Right lobe of liver (tissue), 4 donors: Measurements from ENCODE around the gene PTOV1.

Source experiments
- POLR2A ChIP-seq: fragments of 450-650 bp; IDR thresholded peaks from one replicate; pipeline ENCODE4 v1.6.1; 2017; ENCODE audit warnings: antibody characterized with exemption, mild to moderate bottlenecking
- TF ChIP-seq, protein P1 (sequence below), 4 donors: fragments of 200-600 bp in 3 of 4; fragments of 450-650 bp in 1 of 4; IDR thresholded peaks; one replicate each; pipeline versions ENCODE4 v1.5.1 to v1.8.0; 2016 to 2022; ENCODE audit warnings: antibody characterized with exemption in 4 of 4, mild to moderate bottlenecking in 2 of 4
- donor health status: DM: no; HTN: no; CAD: no.
- donor health status: DM: no; HTN: no; CAD: no.
- donor health status: DM: no; HTN: yes; CAD: no.

DNA sequence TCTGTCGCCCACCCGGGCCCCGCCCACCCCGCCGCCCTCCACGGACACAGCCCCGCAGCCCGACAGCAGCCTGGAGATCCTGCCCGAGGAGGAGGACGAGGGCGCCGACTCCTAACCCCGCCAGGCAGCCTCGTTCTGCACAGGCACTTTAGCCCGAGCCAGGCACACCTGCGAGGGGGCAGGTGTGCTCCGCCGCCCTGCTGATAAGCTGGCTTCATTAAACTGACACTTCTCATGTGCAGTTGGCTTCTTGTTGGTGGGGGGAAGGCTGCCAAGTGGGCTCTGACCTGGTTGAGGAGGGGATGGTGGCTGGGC, 37.5 kb downstream of the PTOV1 start:
- TF ChIP-seq, protein P1, sequence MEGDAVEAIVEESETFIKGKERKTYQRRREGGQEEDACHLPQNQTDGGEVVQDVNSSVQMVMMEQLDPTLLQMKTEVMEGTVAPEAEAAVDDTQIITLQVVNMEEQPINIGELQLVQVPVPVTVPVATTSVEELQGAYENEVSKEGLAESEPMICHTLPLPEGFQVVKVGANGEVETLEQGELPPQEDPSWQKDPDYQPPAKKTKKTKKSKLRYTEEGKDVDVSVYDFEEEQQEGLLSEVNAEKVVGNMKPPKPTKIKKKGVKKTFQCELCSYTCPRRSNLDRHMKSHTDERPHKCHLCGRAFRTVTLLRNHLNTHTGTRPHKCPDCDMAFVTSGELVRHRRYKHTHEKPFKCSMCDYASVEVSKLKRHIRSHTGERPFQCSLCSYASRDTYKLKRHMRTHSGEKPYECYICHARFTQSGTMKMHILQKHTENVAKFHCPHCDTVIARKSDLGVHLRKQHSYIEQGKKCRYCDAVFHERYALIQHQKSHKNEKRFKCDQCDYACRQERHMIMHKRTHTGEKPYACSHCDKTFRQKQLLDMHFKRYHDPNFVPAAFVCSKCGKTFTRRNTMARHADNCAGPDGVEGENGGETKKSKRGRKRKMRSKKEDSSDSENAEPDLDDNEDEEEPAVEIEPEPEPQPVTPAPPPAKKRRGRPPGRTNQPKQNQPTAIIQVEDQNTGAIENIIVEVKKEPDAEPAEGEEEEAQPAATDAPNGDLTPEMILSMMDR (IDR thresholded peaks at IDR 0.05) = no peak
- no peak for TF ChIP-seq POLR2A
